GM21526 (cell line): Measurements from ENCODE around the gene B3GAT1.

Experiments used
- ATAC-seq: cut with Tn5 transposase; IDR thresholded peaks from one replicate; pipeline ENCODE4 v1.9.1; 2021; ENCODE audit warnings: moderate library complexity; ENCODE audit not compliant: unreplicated experiment, low FRiP score

Gene B3GAT1

GRCh38 chr11:134340354-134340964 lies 71.6 kb downstream of the B3GAT1 start:
- no peak for ATAC-seq

GRCh38 chr11:134339756-134340155 lies 72.3 kb downstream of the B3GAT1 start:
- ATAC-seq, result no peak

GRCh38 chr11:134338654-134339053 lies 73.4 kb downstream of the B3GAT1 start:
- no peak for ATAC-seq

GRCh38 chr11:134338068-134338467 lies 74.0 kb downstream of the B3GAT1 start:
- no peak for ATAC-seq

- ATAC-seq, result no peak
Observed at GRCh38 chr11:134337051-134337450, 75.0 kb downstream of the B3GAT1 start.

- ATAC-seq, result no peak
Observed at GRCh38 chr11:134334796-134335571, 77.1 kb downstream of the B3GAT1 start.

- ATAC-seq, result no peak
Observed at GRCh38 chr11:134333946-134334345, 78.1 kb downstream of the B3GAT1 start.

- ATAC-seq, result no peak
Observed at GRCh38 chr11:134333312-134333711, 78.7 kb downstream of the B3GAT1 start.

GRCh38 chr11:134332782-134333181 lies 79.3 kb downstream of the B3GAT1 start:
- ATAC-seq, result no peak

GRCh38 chr11:134332189-134332631 lies 79.8 kb downstream of the B3GAT1 start:
- no peak for ATAC-seq

- ATAC-seq, result peak; percentile 76
Observed at GRCh38 chr11:134331354-134332188, 80.5 kb downstream of the B3GAT1 start, which contains the start of gene GLB1L2. TSS of gene GLB1L2 (plus strand) at chr11:134331988. CDS start at chr11:134332062, 74 bp downstream.

- ATAC-seq, result no peak
Observed at GRCh38 chr11:134330611-134331353, 81.3 kb downstream of the B3GAT1 start.
